AG04449 (cell line): Measurements from ENCODE around the gene CLPTM1L.

ENCODE experiments used
- CTCF ChIA-PET: fragments of 350-600 bp; formaldehyde crosslinking; extraction: SDS; loops from one replicate; lab custom pipeline; 2021; ENCODE audit warnings: antibody characterized with exemption; lab: Yijun Ruan, JAX
- POLR2A ChIA-PET: fragments of 400-600, 350-600 bp; formaldehyde crosslinking; extraction: SDS; loops from one replicate; lab custom pipeline; 2020; ENCODE audit warnings: antibody characterized with exemption, inconsistent platforms; lab: Yijun Ruan, JAX
- DNase-seq: peaks from one replicate; pipeline ENCODE4 v3.0.0-alpha.2; 2010; ENCODE audit warnings: low read depth, low spot score
- H3K4me3 ChIP-seq: 2 replicates; pipeline ENCODE4 v1.5.1; 2011; ENCODE audit warnings: low read depth, mild to moderate bottlenecking, control low read depth, low read length
- CTCF ChIP-seq: IDR thresholded peaks from one replicate; pipeline ENCODE4 v1.5.1; 2011; ENCODE audit warnings: mild to moderate bottlenecking, moderate library complexity, low read length, control low read depth, inconsistent platforms; ENCODE audit not compliant: insufficient read depth; ENCODE audit errors: missing control alignments

CLPTM1L gene

GRCh38 chr5:1299511-1299850 is 45.4 kb downstream of the CLPTM1L start:
- TF ChIP-seq CTCF, result no peak

GRCh38 chr5:1298723-1299510 is 46.0 kb downstream of the CLPTM1L start:
- no peak overlapping the region for H3K4me3 ChIP-seq
- no peak for DNase-seq
- no peak for TF ChIP-seq CTCF
- ChIA-PET POLR2A (no interaction called here), CTCF (no interaction called here)

More at GRCh38 chr5:1299511-1299850, 45.4 kb downstream of the CLPTM1L start:
- ChIA-PET POLR2A (no interaction called here), CTCF (no interaction called here)
- DNase-seq, result no peak
- H3K4me3 ChIP-seq, result no peak overlapping the region

- CTCF ChIA-PET, result no interaction called here
- TF ChIP-seq CTCF, result no peak
- H3K4me3 ChIP-seq, result no peak overlapping the region
- no peak for DNase-seq
- POLR2A ChIA-PET, result no interaction called here
Observed at GRCh38 chr5:1298067-1298551, 46.8 kb downstream of the CLPTM1L start.

GRCh38 chr5:1297243-1297642 is 47.7 kb downstream of the CLPTM1L start:
- CTCF ChIA-PET, result no interaction called here
- POLR2A ChIA-PET, result no interaction called here
- no peak overlapping the region for H3K4me3 ChIP-seq
- DNase-seq, result no peak
- no peak for TF ChIP-seq CTCF

- TF ChIP-seq CTCF, result no peak
Observed at GRCh38 chr5:1295650-1296037, 49.3 kb downstream of the CLPTM1L start.

GRCh38 chr5:1294835-1295649 is 49.9 kb downstream of the CLPTM1L start, which contains the start of gene TERT:
TSS of gene TERT (minus strand) at chr5:1295068. CDS start at chr5:1294989, 79 bp downstream.
- no peak for DNase-seq
- TF ChIP-seq CTCF, result no peak
- no peak within 1 kb of the TSS for H3K4me3 ChIP-seq
- POLR2A ChIA-PET, result no interaction called here
- CTCF ChIA-PET, result no interaction called here

More at GRCh38 chr5:1295650-1296037, 49.3 kb downstream of the CLPTM1L start:
- POLR2A ChIA-PET, result no interaction called here
- no peak for DNase-seq
- CTCF ChIA-PET, result no interaction called here
- no peak overlapping the region for H3K4me3 ChIP-seq
